K562 (cell line): ENCODE measurements around the gene PRKCB. TPM values are rescaled to one million over a fixed set of nuclear protein-coding genes. Genes with fewer than 3 reads are reported as not detected.

ENCODE experiments used
- ATF7 ChIP-seq: fragments of 450-650 bp; IDR thresholded peaks from 2 replicates; pipeline ENCODE4 v1.7.1; 2014; ENCODE audit warnings: mild to moderate bottlenecking, moderate library complexity
- BHLHE40 ChIP-seq: IDR thresholded peaks from 2 replicates; pipeline ENCODE4 v1.6.1; 2011; ENCODE audit warnings: low read length, improper control_type of control experiment
- CTCF ChIP-seq, 3 experiments: IDR thresholded peaks in 2 of 3; conservative IDR thresholded peaks in 1 of 3; 2 replicates each; pipeline ENCODE4 v1.5.1; 2011 to 2012; ENCODE audit warnings: low read length in 3 of 3, mild to moderate bottlenecking in 3 of 3, control low read depth in 2 of 3, improper control_type of control experiment in 1 of 3, inconsistent platforms in 1 of 3, low read depth in 1 of 3, mixed read lengths in 1 of 3, moderate library complexity in 1 of 3; ENCODE audit not compliant: insufficient read depth in 2 of 3
- FOXK2 ChIP-seq, 2 experiments: fragments of 450-650 bp; IDR thresholded peaks in 1 of 2; conservative IDR thresholded peaks in 1 of 2; 2 replicates each; pipeline ENCODE4 v1.6.1; 2016; ENCODE audit warnings: low read depth in 2 of 2, mild to moderate bottlenecking in 1 of 2
- REST ChIP-seq, 2 experiments: fragments of 450-650 bp; formaldehyde crosslinking in 1 of 2; IDR thresholded peaks; 2 replicates each; pipeline versions ENCODE4 v1.4.0 to v1.6.1; 2014 to 2020; ENCODE audit warnings: mild to moderate bottlenecking in 2 of 2, borderline replicate concordance in 1 of 2, low read depth in 1 of 2
- SIN3B ChIP-seq: fragments of 450-650 bp; IDR thresholded peaks from 2 replicates; pipeline ENCODE4 v1.6.1; 2017; ENCODE audit warnings: low read depth, mild to moderate bottlenecking, moderate library complexity
- SRSF7 ChIP-seq: fragments of 200-400 bp; formaldehyde crosslinking; optimal IDR thresholded peaks from 2 replicates; pipeline ENCODE3; 2017; ENCODE audit warnings: mild to moderate bottlenecking, low read depth, low read length
- THRA ChIP-seq: fragments of 450-650 bp; IDR thresholded peaks from 2 replicates; pipeline ENCODE4 v1.6.1; 2017; ENCODE audit warnings: mild to moderate bottlenecking, moderate library complexity
- ZNF124 ChIP-seq: sonication (generic); formaldehyde crosslinking; IDR thresholded peaks from 2 replicates; pipeline ENCODE4 v1.8.1; 2022; ENCODE audit warnings: missing genetic modification reagents
- ZNF354B ChIP-seq: fragments of 250-450 bp; sonication (Bioruptor Pico); IDR thresholded peaks from 2 replicates; pipeline ENCODE4 v1.4.0; 2020
- ZNF444 ChIP-seq: fragments of 250-450 bp; sonication (Bioruptor Pico); IDR thresholded peaks from 2 replicates; pipeline ENCODE4 v1.4.0; 2020; ENCODE audit warnings: mild to moderate bottlenecking, moderate library complexity
- ZNF518B ChIP-seq: fragments of 250-450 bp; sonication (Bioruptor Pico); IDR thresholded peaks from 2 replicates; pipeline ENCODE4 v1.5.0; 2021; ENCODE audit warnings: mild to moderate bottlenecking, moderate library complexity
- ZNF644 ChIP-seq: fragments of 200-800 bp; sonication (Bioruptor generic); IDR thresholded peaks from 2 replicates; pipeline ENCODE4 v1.6.1; 2016; ENCODE audit warnings: low read depth, missing genetic modification characterization, missing compliant biosample characterization
- polyA plus RNA-seq, 8 experiments: library from polyadenylated mRNA; depleted of rRNA in 4 of 8; stranded (reverse) in 5 of 8; unstranded in 3 of 8; fragments of >200 nt; fragmentation: Nextera tagmentation in 2 of 8; fragmentation: Illumina TruSeq in 1 of 8; extraction: Ambion mirVana in 2 of 8; extraction: Trizol in 1 of 8; gene quantifications; 2 replicates each; pipeline versions ENCODE4 v1.2.1 to v1.2.3, GENCODE V29; 2011 to 2014; ENCODE audit warnings: inconsistent platforms in 1 of 8, missing spikeins in 1 of 8
- total RNA-seq, 7 experiments: library from RNA; depleted of rRNA in 6 of 7; stranded (reverse); fragments of >200 nt in 6 of 7; fragmentation: Illumina TruSeq in 2 of 7; extraction: Trizol in 2 of 7; gene quantifications; 2 replicates each; pipeline versions ENCODE4 v1.2.1 to v1.2.3, GENCODE V29; 2011 to 2021; ENCODE audit warnings: low replicate concordance in 1 of 7

PRKCB gene
- total and polyA plus RNA-seq, 9 of the 15 experiments (the other 6 are each of a cell fraction or from before 2014, with no cell fraction given), result 49.9 to 276 (median 148) TPM

GRCh38 chr16:24253192-24253591, 417.4 kb downstream of the PRKCB start (continued):
- no peak for TF ChIP-seq THRA
- peak; percentile 22; the same call in 1 of the 2 replicates for TF ChIP-seq ATF7
- TF ChIP-seq ZNF644 (tag), result no peak
- TF ChIP-seq SRSF7, result no peak
- 0 out of 4 replicates have a peak, but pooled peaks of 1 of the 2 experiments have one; percentile 38 for TF ChIP-seq FOXK2 (conservative IDR thresholded peaks at IDR 0.05 in 1 of 2, IDR thresholded peaks at IDR 0.05 in 1 of 2; ENCODE audit: low read depth in 2 of 2)
- no peak for TF ChIP-seq ZNF518B (CRISPR knock-in tag)
- no peak for TF ChIP-seq SIN3B
- TF ChIP-seq ZNF444, result no peak
- no peak for TF ChIP-seq ZNF124 (CRISPR knock-in tag)
- no peak for TF ChIP-seq ZNF354B (CRISPR knock-in tag)
- peak; percentile 73 for TF ChIP-seq REST (IDR thresholded peaks at IDR 0.05; ENCODE audit: borderline replicate concordance)
- TF ChIP-seq REST (CRISPR knock-in tag; IDR thresholded peaks at IDR 0.05; ENCODE audit: low read depth), result no peak
- peak; percentile 61 to 75 (median 71) for TF ChIP-seq CTCF (IDR thresholded peaks at IDR 0.05 in 2 of 3, conservative IDR thresholded peaks at IDR 0.05 in 1 of 3; ENCODE audit: insufficient read depth in 2 of 3, low read depth in 1 of 3, low read length in 3 of 3)
- TF ChIP-seq BHLHE40, result no peak
